ENCODE results near the gene AKAP13. TPM values are rescaled to one million over a fixed set of nuclear protein-coding genes. Genes with fewer than 3 reads are reported as not detected.

Gene AKAP13
- total RNA-seq = 443 TPM
- long read RNA-seq, full-length matches to known transcripts = 19 of 369 reads
- long read RNA-seq, partial matches to known transcripts = 178 of 369 reads
- long read RNA-seq, other reads (novel, unspliced or antisense) = 172 of 369 reads

GRCh38 chr15:85380217-85380811 is at the start of gene AKAP13:
AKAP13 (plus strand) TSS chr15:85380603; CDS start chr15:85485721, 105,118 bp downstream.
- no peak for TF ChIP-seq CTCF (IDR thresholded peaks at IDR 0.05)
- DNase-seq (peak; percentile 99), ATAC-seq (peak; percentile 96 to 97)
- peak within 1 kb of the TSS; percentile 74 for H3K4me3 ChIP-seq
- H3K9me3 ChIP-seq = no peaks in the 10 kb centered on the region
- H3K4me1 ChIP-seq = peaks cover 36% of the 10 kb centered on the region
- no peaks in the 10 kb centered on the region for H3K36me3 ChIP-seq
- intact Hi-C loops (cut with DNase I) = no loop called here
- peak within 1 kb of the TSS; percentile 92 for H3K27ac ChIP-seq
- H3K27me3 ChIP-seq (ENCODE audit: low read depth) = no peaks in the 10 kb centered on the region

GRCh38 chr15:85330901-85331588 is 49.4 kb upstream of the AKAP13 start:
- intact Hi-C loops (cut with DNase I) = no loop called here
- H3K4me3 ChIP-seq = no peak overlapping the region
- ATAC-seq (peak; percentile 95), DNase-seq (peak; percentile 95)
- TF ChIP-seq CTCF (IDR thresholded peaks at IDR 0.05) = peak; percentile 87
- H3K27me3 ChIP-seq (ENCODE audit: low read depth) = no peaks in the 10 kb centered on the region
- no peaks in the 10 kb centered on the region for H3K9me3 ChIP-seq
- peak overlapping the region; percentile 91 for H3K27ac ChIP-seq
- H3K4me1 ChIP-seq = peaks cover 39% of the 10 kb centered on the region
- H3K36me3 ChIP-seq = no peaks in the 10 kb centered on the region

GRCh38 chr15:85331655-85332285 is 48.6 kb upstream of the AKAP13 start:
- Histone ChIP-seq H3K27me3 (ENCODE audit: low read depth) (no peaks in the 10 kb centered on the region), H3K27ac (peak overlapping the region; percentile 91), H3K4me3 (no peak overlapping the region), H3K9me3 (no peaks in the 10 kb centered on the region), H3K4me1 (peaks cover 42% of the 10 kb centered on the region), H3K36me3 (no peaks in the 10 kb centered on the region)
- DNase-seq = peak; percentile 58
- intact Hi-C loops (cut with DNase I) = no loop called here
- peak; percentile 82 to 84 for ATAC-seq
- no peak for TF ChIP-seq CTCF (IDR thresholded peaks at IDR 0.05)

DNA sequence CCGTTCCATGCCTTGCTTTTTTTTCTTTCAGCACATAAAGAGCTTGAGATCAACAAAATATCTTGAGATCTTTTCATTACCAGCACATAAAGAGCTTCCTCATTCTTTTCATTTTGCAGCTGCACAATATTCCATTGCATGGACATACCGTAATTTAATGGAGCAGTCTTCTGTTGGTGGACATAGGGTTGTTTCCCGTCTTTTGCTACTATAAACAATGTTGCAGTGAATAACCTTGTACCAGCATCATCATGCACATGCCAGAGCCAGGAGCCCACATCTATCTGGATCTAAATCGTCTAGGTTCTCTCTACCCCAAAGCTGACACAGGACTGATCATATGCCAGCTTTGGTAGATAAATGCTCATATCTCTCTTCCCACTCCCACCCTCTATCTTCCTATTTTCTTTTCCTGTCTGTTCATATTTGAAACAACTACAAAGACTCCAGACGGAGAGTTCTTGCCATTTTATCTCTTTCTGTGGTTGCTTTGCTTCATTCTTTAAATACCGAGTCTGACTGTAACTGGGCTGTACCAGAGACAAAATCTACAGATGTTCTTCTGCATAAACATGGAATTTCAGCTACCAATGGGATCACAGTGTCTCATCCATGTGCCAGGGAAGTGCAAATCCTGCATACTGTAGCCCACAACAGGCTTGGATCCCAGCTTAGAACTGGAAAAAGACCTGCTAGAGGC is 47.1 kb upstream of the AKAP13 start:
- Histone ChIP-seq H3K4me3 (no peak overlapping the region), H3K27ac (no peak overlapping the region), H3K36me3 (no peaks in the 10 kb centered on the region), H3K27me3 (ENCODE audit: low read depth) (no peaks in the 10 kb centered on the region), H3K4me1 (peaks cover 42% of the 10 kb centered on the region), H3K9me3 (no peaks in the 10 kb centered on the region)
- intact Hi-C loops (cut with DNase I) = no loop called here
- no peak for DNase-seq
- no peak for TF ChIP-seq CTCF (IDR thresholded peaks at IDR 0.05)
- ATAC-seq = no peak

DNA sequence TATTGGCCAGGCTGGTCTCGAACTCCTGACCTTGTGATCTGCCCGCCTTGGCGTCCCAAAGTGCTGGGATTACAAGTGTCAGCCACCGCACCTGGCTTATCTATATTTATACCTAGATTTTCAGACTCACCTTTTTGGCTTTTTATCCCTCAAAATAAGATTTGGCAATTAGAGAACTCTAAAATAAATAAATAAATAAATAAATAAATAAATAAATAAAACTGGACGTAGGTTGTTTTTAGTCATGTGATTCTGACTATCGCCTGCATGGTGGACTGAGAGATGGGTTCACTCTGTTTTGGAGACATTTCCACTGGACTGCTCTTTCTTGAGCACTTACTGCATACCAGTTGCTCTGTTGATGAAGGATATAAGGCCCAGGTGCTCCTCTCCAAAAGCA is 46.2 kb upstream of the AKAP13 start:
- no peak overlapping the region for H3K4me3 ChIP-seq
- intact Hi-C loops (cut with DNase I) = no loop called here
- H3K27me3 ChIP-seq (ENCODE audit: low read depth) = no peaks in the 10 kb centered on the region
- no peaks in the 10 kb centered on the region for H3K9me3 ChIP-seq
- no peak for TF ChIP-seq CTCF (IDR thresholded peaks at IDR 0.05)
- no peak overlapping the region for H3K27ac ChIP-seq
- DNase-seq (no peak), ATAC-seq (no peak)
- H3K36me3 ChIP-seq = no peaks in the 10 kb centered on the region
- H3K4me1 ChIP-seq = peaks cover 36% of the 10 kb centered on the region
